Measurements from ENCODE around the gene PNN. TPM values are rescaled to one million over a fixed set of nuclear protein-coding genes. Genes with fewer than 3 reads are reported as not detected.
"Not testable (repeated sequence)": the region's sequence is repeated elsewhere in the genome, so short reads cannot be mapped to it uniquely, and the experiment has no call there.

The PNN gene
- total RNA-seq, 2 donors from 2014 or later: 34.6 to 52.4 TPM

GRCh38 chr14:39217214-39217879, 42.3 kb downstream of the PNN start:
- no peak overlapping the region for H3K4me3 ChIP-seq
- no peaks in the 10 kb centered on the region for H3K9me3 ChIP-seq
- H3K27ac ChIP-seq: no peak overlapping the region
- no peaks in the 10 kb centered on the region for H3K27me3 ChIP-seq
- no peak overlapping the region for H3K9ac ChIP-seq (ENCODE audit: low read depth in 2 of 2, low read length in 2 of 2)
- no peaks in the 10 kb centered on the region for H3K4me1 ChIP-seq
- DNase-seq: no peak
- H3K36me3 ChIP-seq: no peaks in the 10 kb centered on the region
- intact Hi-C loops (cut with DNase I): no loop called here
- no peak for TF ChIP-seq CTCF (IDR thresholded peaks at IDR 0.05)

- no peak for TF ChIP-seq CTCF (IDR thresholded peaks at IDR 0.05)
- H3K27ac ChIP-seq: no peak overlapping the region
- H3K4me3 ChIP-seq: no peak overlapping the region
- no peak overlapping the region for H3K9ac ChIP-seq (ENCODE audit: low read depth in 2 of 2, low read length in 2 of 2)
- no peaks in the 10 kb centered on the region for H3K9me3 ChIP-seq
- no peaks in the 10 kb centered on the region for H3K27me3 ChIP-seq
- intact Hi-C loops (cut with DNase I): no loop called here
- no peaks in the 10 kb centered on the region for H3K36me3 ChIP-seq
- DNase-seq: no peak
- H3K4me1 ChIP-seq: no peaks in the 10 kb centered on the region
Observed at GRCh38 chr14:39218171-39218769, 43.2 kb downstream of the PNN start.

GRCh38 chr14:39219075-39219499, 44.0 kb downstream of the PNN start:
- Histone ChIP-seq H3K4me3 (no peak overlapping the region), H3K36me3 (no peaks in the 10 kb centered on the region), H3K4me1 (no peaks in the 10 kb centered on the region), H3K27me3 (no peaks in the 10 kb centered on the region), H3K27ac (no peak overlapping the region), H3K9ac (ENCODE audit: low read depth in 2 of 2, low read length in 2 of 2) (no peak overlapping the region), H3K9me3 (no peaks in the 10 kb centered on the region)
- DNase-seq: no peak
- TF ChIP-seq CTCF (IDR thresholded peaks at IDR 0.05): no peak
- intact Hi-C loops (cut with DNase I): no loop called here

- H3K9me3 ChIP-seq; H3K4me1 ChIP-seq; intact Hi-C loops (cut with DNase I); H3K9ac ChIP-seq (ENCODE audit: low read depth in 2 of 2, low read length in 2 of 2); DNase-seq; H3K27me3 ChIP-seq; H3K27ac ChIP-seq; H3K4me3 ChIP-seq; H3K36me3 ChIP-seq: not testable (repeated sequence)
Observed at GRCh38 chr14:39220473-39220872, 45.4 kb downstream of the PNN start.

GRCh38 chr14:39228044-39228443, 53.0 kb downstream of the PNN start:
- Histone ChIP-seq H3K4me1 (no peaks in the 10 kb centered on the region), H3K9ac (ENCODE audit: low read depth in 2 of 2, low read length in 2 of 2) (no peak overlapping the region), H3K27me3 (no peaks in the 10 kb centered on the region), H3K4me3 (no peak overlapping the region), H3K27ac (no peak overlapping the region), H3K9me3 (no peaks in the 10 kb centered on the region), H3K36me3 (no peaks in the 10 kb centered on the region)
- intact Hi-C loops (cut with DNase I): no loop called here
- DNase-seq: no peak
- no peak for TF ChIP-seq CTCF (IDR thresholded peaks at IDR 0.05)

GRCh38 chr14:39228509-39229221, 53.6 kb downstream of the PNN start:
- intact Hi-C loops (cut with DNase I): no loop called here
- Histone ChIP-seq H3K9me3 (no peaks in the 10 kb centered on the region), H3K4me1 (no peaks in the 10 kb centered on the region), H3K27me3 (no peaks in the 10 kb centered on the region), H3K4me3 (no peak overlapping the region), H3K27ac (no peak overlapping the region), H3K9ac (ENCODE audit: low read depth in 2 of 2, low read length in 2 of 2) (no peak overlapping the region), H3K36me3 (no peaks in the 10 kb centered on the region)
- no peak for TF ChIP-seq CTCF (IDR thresholded peaks at IDR 0.05)
- no peak for DNase-seq

Data from colonic mucosa (tissue), 4 donors.